GDM1 (cell line): ENCODE data around the gene FBXO2.

Source experiments
- DNase-seq: peaks from one replicate; lab custom pipeline; 2025; lab: John Stamatoyannopoulos, UW

The FBXO2 gene

DNA sequence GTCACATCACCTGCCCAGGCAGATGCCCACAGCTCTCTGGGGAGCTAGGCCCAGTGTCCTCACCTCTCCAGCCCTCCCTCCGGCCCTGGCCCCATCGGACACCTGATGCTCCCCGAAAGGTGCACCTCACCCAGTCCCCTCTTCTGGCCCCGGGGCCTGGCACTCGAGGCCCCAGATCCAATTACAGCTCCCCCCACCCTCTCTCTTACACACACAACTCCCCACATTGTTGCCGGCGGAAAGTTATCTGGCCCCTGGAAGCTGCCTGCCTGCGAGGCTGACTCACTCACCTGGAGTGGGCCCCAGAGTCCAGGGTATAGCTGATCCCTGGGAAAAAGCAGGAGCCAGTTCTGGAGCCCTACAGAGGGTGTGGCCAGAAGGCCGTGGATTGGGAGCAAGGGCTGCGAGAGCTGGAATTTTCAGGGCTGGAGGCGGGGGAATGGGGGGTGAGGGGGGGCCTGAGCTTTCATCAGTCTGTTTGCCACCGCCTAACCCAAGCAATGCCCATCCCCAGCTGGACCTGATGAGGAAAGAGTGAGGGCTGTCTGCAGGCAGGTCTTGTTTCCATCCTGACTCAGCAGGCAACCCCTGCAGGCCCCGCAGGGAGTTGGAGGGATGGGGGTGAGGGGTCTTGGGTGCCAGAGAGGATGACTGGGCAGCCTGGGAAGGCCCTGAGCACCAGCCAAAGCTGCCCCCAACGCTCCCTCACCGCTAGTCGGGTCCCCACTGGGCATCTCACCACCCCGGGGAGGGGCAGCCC, 948 bp downstream of the FBXO2 start:
- no peak for DNase-seq

DNA sequence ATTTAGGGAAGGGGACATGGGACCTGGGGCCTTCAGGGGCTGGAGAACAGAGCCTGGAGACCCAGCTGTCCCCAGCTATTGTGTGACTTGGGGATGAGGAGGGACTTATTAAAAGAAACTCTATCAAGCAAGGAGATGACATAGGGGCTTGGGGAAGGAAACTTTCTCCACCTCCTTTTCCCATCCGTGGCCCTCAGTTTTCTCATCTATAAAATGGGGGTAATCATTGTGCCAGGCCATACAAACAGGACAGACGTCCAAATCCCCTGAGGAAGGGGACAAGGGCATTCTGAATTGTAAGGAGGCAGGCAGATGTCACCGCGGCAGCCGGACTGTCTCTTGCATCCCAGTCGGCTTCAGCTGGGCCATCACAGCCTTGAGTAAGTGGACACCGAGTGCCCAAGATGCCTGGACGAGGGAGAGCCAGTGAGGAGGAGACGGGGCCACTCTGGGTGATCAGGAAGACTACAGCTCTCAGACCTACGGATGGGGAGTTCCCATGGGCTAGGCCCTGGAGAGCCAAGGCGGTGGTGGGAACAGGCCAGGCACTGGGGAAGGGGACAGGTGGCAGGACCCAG, 1.9 kb downstream of the FBXO2 start:
- no peak for DNase-seq

GRCh38 chr1:11651017-11651416, 3.2 kb downstream of the FBXO2 start:
- DNase-seq, result no peak

DNA sequence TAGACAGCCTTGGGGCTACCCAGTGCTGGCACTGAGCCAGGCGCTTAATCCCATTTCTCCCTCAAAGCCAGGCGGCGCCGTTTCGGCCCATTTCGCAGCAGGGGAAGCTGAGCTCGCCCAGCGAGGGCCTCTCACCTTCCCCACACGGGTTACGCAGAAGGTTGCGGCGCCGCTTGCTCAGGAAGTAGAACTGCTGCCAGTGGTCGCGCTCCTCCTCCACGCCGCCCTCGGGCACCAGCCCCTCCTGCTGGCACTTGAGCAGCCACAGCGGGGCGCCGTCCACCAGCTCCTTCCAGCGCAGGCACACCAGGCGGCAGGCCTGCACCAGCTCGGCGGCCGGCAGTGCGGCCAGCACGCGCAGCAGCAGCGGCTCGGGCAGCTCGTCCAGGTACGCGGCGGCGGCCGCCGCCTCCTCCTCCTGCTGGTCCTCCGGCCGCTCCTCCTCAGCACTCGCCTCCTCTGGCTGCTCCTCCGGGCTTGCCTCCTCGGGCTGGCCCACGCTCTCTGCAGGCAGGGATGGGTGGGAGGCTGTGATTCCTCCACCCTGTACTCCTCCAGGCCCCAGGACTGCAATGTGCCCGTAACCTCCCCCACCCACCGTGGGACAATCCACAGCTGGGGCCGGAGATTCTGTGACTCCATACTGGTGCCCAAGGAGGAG, 3.8 kb downstream of the FBXO2 start:
- DNase-seq, result peak; percentile 46

DNA sequence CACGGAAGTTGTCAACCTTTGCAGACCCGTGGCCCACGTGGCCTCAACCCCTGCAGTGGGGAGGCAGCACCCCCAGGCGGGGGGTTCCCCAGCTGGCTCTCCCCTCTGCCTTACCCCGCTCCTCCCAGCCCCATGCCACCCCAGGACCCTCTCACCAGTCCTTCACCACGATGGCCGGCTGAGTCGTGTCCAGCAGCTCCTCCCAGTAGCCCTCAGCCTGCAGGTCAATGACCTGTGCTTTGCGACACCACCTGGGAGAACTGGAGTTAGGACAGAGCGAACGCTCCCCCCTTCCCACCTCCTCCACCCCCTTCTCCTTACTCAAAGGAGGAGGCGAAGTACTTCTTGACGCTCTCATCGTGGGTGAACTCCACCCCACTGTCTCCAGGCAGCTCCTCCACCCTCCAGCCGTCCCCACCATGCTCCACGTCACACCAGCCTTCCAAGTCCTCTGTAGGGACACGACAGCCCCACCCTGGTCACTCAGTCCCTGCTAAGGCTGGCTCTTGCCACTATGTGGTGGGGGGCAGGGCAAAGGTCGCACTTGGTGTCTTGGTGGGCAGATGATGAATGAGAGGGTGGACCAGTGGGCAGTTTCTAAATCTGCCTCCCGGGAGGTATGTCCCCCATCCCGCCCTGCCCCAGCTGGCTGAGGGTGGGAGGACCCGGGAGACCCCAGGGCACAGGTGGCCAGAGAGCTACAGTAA, 4.5 kb downstream of the FBXO2 start:
- no peak for DNase-seq

DNA sequence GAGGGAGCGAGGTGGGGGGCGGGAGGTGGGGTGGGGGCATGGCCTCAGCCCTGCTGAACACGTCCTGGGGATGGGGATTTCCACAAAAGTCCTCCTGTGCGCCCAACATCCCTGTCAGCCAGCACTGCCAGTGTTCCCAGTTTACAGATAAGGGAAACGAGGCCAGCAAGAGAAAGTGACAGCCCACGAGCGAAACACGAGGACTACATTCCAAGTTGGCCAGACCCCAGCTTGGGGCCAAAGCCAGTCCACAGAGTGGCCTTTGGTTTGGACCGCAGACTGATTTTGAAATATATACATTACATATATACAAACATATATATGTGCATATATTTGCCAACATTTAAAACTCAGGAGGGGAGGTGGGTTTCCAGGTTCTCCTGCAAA, 5.0 kb downstream of the FBXO2 start:
- DNase-seq, result no peak

GRCh38 chr1:11648732-11649158, 5.5 kb downstream of the FBXO2 start:
- DNase-seq, result no peak

DNA sequence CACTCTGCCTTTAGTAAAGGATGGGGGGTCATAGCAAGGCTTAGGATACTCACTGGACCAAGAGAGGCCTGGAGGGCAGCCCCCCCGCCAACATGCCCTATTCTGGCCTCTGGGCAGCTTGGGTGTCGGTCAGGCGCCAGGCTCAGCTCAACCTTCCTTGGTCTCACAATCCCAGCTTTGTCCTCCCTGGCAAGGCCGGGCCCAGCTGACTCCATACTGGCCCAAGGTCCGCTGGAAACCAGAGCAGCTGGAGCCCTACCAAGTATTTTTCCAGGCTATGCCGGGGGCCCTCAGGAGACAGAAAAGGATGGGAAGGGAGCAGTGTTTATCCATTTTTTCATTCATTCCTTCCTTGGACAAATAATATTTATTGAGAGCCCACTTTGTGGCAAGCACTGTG, 6.2 kb downstream of the FBXO2 start:
- DNase-seq, result no peak

GRCh38 chr1:11647333-11647732, 6.9 kb downstream of the FBXO2 start:
- no peak for DNase-seq

- DNase-seq, result no peak
Measured at GRCh38 chr1:11646317-11646716, 7.9 kb downstream of the FBXO2 start.

DNA sequence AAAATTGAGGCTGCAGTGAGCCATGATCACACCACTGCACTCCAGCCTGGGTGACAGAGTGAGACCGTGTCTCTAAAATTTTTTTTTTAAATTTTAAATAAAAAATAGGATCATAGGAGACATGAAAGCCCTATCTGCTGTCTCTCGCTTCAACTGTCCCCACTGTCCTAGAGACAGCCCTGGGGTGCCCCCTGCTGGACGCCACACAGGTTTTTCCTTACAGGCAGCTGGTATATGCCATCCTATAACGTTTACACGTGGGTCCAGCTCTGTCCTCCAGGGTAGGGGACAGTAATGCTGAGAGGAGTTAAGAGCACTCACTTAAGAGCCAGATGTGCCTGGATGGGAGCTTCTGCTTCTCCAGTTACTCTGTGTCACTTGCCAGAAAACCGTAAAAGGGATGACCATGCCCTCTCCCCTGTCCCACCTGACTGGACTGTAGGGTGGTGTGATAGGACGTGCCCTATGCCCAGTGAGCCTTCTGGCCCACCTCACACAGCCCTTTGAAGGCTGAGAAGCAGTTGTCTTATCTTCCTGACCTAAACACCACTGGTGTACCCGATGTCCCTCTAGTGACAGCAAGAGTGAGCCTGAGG, 8.5 kb downstream of the FBXO2 start:
- DNase-seq, result peak; percentile 56

DNA sequence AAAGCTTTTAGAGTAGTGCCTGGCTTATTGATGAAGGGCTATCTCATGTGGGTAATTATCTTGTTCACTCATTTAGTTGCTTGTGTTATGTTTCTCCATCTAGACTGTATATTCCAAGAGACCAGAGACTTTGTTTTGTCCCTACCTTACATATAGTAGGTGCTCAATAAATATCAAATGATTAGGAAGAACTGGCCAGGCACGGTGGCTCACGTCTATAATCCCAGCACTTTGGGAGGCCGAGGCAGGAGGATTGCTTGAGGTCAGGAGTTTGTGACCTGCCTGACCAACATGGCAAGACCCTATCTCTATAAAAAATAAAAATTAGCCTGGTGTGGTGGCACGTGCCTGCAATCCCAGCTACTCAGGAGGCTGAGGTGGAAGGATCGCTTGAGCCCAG, 9.0 kb downstream of the FBXO2 start:
- DNase-seq, result no peak

GRCh38 chr1:11643782-11644181, 10.4 kb downstream of the FBXO2 start:
- DNase-seq, result no peak

DNA sequence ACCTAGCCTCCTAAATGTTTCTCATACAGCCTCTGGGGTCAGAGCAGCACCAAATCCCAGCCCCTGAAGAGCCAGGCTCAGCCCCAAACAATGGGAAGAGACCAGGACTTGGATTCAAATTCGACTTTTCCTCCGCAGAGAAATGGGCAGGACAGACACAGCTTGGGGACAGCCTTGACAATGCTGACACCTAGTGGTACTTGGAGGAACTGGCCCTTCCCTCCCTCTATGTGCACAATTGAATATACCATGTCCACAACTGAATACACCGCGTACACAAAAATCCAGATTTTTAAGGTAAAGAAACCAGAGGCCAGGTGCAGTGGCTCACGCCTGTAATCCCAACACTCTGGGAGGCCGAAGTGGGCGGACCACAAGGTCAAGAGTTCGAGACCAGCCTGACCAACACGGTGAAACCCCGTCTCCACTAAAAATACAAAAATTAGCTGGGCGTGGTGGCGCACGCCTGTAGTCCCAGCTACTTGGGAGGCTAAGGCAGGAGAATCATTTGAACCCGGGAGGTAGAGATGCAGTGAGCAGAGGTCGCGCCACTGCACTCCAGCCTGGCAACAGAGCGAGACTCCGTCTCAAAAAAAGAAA, 11.7 kb downstream of the FBXO2 start:
- DNase-seq, result peak; percentile 23

GRCh38 chr1:11641776-11642305, 12.4 kb downstream of the FBXO2 start:
- no peak for DNase-seq

DNA sequence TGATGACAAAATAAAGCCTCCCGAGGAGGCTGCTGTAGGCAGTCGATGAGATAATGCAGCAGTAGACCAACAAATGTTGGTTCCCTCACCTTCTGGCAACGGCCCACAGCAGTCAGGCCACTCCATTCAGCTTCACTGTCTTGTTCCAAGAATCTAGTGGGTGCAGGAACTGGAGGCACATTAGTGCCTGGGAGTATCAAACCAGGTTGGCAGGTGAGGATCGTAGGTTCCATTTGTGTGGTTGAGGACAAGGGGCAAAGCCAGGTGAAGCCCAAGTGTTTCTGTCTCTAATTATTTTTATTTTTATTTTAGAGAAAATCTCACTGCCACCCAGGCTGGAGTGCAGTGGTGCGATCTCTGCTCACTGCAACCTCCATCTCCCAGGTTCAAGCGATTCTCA, 13.3 kb downstream of the FBXO2 start:
- no peak for DNase-seq

DNA sequence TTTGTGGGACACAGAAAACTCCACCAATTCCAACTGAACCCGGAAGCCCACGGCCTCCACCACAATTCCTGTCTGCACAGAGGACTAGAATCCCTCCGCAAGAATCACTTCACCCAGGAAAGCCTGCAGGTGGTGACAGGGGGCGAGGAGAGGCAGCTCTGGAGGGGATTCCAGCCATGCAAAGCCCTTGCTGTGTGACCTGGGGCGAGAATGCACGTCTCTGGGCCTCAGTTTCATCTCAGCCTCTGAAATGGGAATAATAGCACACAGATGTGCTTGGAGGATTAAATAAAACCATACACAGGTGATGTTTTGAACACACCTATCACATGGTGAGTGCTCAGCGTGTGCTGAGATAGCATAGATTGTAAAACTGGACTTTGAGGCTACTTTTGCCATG, 14.1 kb downstream of the FBXO2 start:
- DNase-seq, result no peak

- no peak for DNase-seq
Measured at GRCh38 chr1:11639372-11639771, 14.9 kb downstream of the FBXO2 start.

GRCh38 chr1:11638121-11638520, 16.1 kb downstream of the FBXO2 start:
- no peak for DNase-seq

GRCh38 chr1:11634365-11635192, 19.6 kb downstream of the FBXO2 start:
- no peak for DNase-seq
